Activated CD4-positive, alpha-beta T cell treated with anti-CD3 and anti-CD28 coated beads, Interleukin-2, amount 50 U/mL, for 4 hours (primary cell): ENCODE data around the gene B3GNT9.

Experiments used
- DNase-seq, 2 experiments: peaks; one replicate each; pipeline ENCODE4 v3.0.0-alpha.2; 2020

Gene B3GNT9

DNA sequence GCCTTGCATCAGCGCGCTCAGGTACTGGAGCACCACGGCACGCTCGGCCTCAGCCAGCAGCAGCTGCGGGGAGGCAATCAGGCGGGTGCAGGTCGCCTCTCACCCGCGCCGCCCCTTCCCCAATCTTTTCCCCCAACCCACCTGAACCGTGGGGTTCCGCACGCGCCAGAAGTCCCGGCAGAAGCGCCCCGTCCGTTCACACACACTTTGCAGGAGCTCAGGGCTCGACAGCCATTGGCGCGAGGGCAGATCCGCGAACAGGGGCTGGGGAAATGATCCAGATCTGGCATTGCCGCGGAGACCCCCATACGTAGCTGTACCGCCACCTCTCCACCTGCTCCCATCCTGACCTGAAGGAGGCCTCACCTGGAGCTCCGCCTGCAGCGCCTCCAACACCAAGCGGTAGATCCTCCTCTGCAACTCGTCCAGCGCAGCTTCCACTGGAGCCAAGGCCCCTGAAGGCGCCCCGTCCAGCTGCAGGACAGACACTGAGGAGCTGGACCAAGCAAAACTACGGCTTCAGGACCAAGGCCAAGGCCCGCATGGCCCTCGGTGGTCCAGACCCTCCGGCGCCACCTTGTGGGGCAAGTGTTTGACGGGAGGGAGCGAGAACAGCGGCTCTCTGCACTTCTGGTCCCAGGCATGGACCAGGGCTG, 34.3 kb upstream of the B3GNT9 start:
- DNase-seq, result peak; percentile 77 to 78

DNA sequence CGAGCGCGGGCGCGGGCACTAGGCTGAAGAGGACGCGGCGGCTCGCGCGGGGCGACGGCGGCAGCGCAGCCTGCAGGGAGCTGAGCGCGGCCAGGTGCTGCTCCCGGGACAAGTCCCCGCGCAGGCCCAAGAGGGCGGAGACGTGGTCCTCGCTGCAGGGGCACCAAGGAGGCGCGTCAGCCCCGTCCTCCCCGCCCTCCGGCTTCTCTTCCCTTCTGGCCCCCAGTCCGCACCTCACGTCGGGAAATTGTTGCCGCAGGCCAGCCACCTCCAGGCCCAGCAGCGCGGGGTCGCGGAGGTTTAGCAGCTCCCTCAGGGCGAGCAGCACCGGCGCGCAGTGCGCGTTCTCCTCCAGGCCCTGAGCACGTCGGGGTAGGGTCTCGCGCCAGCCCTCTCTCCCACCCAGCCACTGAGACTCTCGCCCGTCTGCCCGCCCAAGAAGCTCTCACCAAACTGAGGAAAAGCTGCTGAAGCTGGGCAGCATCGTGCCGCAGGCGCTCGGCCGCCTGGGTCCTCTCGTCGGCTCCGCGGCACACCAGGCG, 33.7 kb upstream of the B3GNT9 start:
- no peak for DNase-seq

DNA sequence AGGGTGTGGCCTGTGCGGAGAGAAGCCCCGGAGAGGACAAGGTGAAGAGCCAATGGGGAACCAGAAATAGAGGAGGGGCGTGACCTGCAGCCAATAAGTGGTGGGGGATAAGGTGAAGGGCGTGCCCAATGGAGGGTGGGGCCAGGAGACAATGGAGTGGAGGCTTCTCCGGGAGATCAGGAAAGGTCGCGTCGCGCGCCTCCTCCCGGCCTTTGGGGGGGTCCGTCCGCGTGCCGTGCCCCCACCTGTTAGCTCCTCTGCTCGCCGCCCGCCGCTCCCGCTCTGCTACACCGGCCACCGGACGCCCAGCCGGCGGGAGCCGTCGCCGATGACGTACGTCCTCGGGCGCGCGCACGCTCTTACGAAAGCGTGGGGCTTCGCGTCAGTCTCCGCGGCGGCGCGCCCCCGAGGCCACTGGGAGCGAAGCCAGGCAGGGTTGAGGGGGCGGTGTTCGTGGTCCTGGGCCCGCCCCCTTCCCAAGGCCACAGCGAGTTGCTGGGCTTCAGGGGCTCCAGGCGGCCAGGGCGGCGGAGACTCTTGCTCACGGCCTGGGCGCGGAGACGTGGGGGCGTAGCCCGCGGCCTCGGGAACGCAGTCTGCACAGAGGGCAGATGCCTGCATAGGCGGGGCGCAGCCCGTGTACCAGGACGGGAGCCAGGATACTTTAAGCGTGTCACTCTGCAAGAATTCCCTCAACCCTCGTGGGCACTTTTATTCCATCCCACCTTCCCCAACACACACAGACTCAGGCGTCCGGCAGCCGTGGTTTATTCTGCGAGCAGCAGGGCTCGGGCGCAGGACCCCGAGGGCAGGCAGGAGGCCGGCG, 33.0 kb upstream of the B3GNT9 start, which contains the start of gene MATCAP1:
TSS of gene MATCAP1 (minus strand) at position 337 of the 826 bp plus-strand sequence. CDS start 3,353 bp downstream, outside the sequence.
- peak; percentile 91 to 92 for DNase-seq

GRCh38 chr16:67183284-67183626, 32.5 kb upstream of the B3GNT9 start:
- no peak for DNase-seq

DNA sequence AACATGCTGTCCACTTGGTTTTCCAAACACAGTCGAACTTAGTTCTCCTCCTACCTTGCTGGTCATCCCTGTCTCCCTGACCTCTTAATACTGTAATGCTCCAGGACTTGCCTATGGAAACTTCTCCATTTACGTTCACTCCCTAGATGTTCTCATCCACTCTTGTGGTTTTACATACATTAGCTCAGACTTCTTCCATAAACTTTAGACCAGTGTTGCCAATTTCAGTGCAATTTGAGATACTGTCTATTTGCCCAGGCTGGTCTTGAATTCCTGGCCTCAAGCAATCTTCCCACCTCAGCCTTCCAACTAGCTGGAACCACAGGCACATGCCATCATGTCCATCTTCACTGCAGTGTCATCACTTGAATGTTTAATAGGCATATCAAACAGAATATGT, 31.5 kb upstream of the B3GNT9 start:
- no peak for DNase-seq

DNA sequence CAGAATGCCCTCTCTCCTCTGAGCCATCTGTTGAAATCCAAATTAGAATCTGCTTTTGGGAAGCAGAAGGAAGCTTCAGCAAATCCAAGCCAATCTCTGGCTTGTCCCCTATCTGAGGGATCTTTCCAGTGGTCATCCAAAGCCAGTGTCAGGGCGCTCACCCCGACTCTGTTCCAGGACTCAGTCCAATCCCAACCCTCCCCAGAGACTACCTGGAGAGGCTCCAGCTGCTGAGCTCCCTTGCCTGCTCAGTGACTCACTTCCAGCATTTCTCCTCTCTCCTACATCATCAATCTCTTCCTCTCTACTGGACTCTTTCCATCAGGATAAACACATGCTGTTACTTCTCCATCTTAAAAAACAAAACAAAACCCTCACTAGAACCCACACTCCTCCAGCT, 30.5 kb upstream of the B3GNT9 start:
- no peak for DNase-seq

GRCh38 chr16:67180166-67180565, 29.4 kb upstream of the B3GNT9 start:
- no peak for DNase-seq

GRCh38 chr16:67179421-67180080, 28.8 kb upstream of the B3GNT9 start:
- DNase-seq, result no peak

DNA sequence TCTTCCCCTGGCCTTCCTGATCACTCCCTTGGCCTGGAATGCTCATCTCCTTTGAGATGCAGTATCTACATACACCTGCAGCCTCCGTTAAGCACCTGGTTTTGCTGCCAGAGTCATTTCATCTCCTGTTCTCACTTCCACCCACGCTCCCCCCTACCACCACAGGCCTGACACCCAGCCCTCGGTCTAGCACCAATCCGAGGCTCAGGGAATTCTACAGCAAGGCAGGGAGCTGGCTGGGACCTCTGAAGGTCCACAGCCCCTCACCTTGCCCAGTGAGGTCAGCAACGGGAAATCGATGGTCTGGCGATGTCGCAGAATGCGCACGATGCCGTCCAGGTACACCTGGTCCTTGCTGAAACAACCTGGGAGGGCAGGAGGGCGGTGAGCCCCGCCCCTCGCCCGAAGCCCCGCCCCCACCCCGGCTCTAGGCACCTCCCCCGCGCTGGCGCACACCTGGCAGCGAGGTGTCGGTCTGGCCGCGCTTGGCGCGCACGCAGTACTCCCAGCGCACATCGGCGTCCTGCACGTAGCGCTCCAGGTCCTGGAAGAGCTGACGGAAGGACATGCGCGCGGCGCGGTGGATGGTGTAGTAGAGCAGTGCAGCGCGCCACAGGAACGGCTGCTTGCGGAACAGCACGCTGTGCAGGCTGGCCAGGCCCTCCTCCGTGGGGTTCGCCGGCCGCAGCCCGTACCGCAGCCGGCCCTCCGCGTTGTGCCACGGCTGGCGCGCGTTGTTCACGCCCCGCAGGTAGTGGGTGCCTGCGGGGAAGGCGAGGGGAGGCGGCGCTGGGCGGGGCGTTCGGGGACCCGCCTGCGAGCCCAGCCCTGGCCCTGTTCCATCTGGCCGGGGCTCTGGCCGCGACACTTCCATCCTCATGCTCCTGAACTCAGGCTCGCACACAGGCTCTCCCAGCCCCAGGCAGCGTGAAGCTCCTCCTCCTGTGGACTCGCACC, 27.2 kb upstream of the B3GNT9 start:
- peak; percentile 43 to 48 for DNase-seq

GRCh38 chr16:67176662-67177061, 25.9 kb upstream of the B3GNT9 start:
- no peak for DNase-seq

GRCh38 chr16:67174706-67175231, 24.0 kb upstream of the B3GNT9 start:
- no peak for DNase-seq

DNA sequence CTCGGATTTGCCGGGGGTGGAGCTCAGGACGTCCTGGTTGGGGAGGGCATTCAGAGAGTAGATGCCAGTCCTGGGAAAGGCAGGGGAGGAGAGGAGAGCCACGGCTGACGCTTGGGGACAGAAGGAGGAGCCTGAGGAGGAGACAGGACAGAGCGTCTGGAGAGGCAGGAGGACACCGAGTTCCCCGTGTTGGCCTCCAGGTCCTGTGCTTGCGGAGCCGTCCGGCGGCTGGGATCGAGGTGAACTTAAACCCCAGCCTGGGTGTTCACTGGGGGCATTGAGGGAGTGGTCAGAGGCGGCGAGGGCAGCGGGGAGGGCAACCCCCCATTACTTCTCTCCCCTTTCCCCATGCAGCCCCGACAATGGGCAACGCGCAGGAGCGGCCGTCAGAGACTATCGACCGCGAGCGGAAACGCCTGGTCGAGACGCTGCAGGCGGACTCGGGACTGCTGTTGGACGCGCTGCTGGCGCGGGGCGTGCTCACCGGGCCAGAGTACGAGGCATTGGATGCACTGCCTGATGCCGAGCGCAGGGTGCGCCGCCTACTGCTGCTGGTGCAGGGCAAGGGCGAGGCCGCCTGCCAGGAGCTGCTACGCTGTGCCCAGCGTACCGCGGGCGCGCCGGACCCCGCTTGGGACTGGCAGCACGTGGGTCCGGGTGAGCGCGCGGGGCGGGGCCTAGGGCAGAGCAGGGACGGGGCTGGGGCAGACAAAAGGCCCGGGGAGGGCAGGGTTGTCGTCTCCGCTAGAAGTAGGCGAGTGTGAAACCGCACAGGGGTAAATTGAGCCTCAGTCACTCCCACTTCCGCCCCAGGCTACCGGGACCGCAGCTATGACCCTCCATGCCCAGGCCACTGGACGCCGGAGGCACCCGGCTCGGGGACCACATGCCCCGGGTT, 23.3 kb upstream of the B3GNT9 start:
- DNase-seq, result peak; percentile 45 to 52

DNA sequence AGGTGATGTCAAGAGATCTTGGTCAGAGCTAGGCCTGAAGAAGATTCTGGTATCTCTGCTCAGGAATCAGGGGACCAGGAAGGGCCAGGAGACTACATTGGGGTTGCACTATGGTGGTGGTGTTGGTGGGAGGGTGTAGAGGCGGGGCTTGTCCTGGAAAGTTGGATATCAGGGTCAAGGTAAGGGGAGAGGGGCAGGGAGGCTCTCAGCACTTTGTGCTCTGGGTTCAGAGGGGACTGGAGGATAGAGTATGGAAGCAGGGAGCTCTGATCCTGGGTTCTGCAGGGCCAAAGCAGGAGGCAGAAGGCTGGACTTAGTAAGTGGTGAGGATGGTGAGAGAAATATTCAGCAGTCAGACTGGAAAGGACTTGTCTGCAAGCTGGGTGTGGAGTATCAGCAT, 22.5 kb upstream of the B3GNT9 start:
- no peak for DNase-seq

- no peak for DNase-seq
These were observed 20.3 kb upstream of the B3GNT9 start for GRCh38 chr16:67170949-67171649.

DNA sequence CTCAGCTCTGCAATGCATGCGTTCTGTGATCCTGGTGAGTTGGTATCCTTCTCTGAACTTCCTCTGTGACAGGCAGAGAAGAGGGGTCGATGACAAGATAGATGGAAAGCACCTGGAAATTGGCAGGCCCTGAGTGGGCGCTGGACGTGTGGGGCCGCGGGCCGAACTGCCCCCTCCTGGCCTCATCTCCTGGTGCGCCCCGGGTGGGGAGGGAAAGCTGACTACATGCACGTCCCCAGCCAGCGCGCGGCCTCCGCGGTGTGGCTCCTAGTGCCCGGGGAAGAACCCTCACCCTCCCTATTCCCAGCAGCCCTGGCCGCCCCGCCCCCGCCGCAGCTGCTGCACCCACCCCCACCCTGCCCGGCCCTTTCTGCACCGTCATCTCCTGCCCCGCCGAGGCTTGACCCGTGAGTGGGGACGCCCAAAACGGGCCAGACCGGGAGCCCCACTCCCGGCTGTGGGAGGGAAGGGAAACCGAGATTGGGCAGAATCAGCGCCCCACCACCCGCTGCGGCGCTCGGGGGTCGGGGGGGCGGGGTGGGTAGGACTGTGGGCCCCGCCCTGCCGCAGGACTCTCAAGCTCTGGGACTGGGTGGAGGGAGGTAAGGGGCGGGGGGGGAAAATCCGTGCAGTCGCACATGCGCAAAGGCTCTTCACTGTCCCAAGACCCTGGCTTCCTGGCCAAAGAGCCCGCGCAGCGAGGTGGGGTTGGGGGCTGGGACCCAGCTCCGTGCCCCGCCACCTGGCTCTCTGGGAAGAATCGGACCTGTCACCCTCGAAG, 19.6 kb upstream of the B3GNT9 start, which contains the start of gene NOL3:
TSS of gene NOL3 (plus strand) at position 371 of the 781 bp plus-strand sequence.
- peak in 1 of 2 experiments; percentile 28 for DNase-seq

GRCh38 chr16:67169642-67170167, 18.9 kb upstream of the B3GNT9 start:
- DNase-seq, result peak in 1 of 2 experiments; percentile 27

DNA sequence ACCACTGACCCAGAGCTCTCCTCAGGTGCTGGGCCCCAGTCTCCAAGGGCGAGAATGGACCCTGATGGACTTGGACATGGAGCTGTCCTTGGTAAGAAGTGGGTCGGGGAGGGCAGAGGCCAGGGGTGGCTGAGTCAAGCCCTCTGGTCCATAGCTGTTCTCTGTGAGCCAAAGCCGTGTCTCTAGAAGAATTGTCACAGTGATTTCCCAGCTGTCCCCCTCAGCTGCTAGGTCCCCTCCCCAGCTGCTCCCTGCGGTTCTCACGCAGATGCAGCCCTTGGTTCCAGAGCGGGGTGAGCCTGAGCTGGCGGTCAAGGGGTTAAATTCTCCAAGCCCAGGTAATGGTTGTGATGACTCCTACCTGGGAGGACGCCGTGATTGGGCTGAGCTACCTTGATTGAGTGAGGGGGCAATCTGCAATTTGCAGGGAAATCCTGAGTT, 18.2 kb upstream of the B3GNT9 start:
- DNase-seq, result no peak

- no peak for DNase-seq
These were observed 16.8 kb upstream of the B3GNT9 start for GRCh38 chr16:67167588-67167987.

DNA sequence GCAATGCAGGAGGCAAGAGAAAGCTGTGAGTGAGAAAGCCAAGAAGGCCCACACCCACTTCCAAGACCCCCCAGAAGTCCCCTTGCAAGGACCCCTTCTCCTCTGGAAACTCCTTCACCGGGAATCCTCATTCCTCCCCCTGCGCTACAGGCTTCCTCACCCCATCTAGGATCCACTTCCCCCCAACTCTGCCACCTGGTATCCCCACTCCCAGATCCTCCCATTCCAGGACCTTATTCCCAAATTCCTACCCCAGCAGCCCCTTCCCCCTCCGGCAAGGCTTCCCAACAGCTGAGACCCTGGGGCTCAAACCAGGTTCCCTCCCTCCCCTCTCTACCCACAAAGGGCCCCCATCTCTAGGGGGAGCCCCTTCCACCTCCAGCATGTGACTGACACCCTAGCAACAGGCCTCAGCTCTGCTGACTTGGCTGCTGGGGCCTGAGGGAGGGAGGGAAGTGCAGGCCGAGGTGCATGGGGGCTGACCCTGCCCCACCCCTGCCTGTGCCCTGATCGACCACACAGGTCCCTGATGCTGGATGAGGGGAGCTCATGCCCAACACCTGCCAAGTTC, 15.9 kb upstream of the B3GNT9 start:
- no peak for DNase-seq
